Measurements from ENCODE around the gene TBCD.
"Not testable (repeated sequence)": the region's sequence is repeated elsewhere in the genome, so short reads cannot be mapped to it uniquely, and the experiment has no call there.

The TBCD gene

GRCh38 chr17:82729479-82730260 lies 22.2 kb upstream of the TBCD start:
- no peak for DNase-seq (ENCODE audit: low read depth)

DNA sequence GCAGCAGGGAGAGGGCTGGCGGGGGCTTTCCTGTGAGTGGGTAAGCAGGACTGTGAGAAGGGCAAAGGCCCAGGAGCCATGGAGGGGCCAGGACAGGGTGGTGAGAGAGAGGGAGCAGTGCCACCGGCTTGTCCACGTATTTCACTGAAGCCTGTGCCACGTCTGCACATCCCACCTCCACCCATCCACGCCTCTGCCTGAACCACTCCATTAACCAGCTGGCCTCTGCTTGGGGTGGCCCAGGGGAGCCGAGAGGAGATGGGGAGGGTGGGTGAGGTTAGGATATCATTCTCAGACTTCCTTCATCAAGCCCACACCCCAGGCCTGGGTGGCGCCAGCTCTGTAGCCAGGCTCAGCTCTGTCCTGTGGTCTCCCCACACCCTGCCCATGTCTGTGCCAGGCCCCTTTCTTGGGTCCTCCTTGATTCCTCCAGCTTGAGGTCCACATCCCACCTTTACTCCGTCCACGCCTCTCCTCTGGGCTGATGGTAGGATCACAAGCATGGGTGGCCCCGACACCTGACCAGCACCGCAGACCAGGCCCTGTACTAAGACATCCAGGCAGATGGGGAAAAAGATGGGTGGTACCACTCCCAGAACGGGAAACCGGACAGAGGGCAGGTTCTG lies 19.6 kb upstream of the TBCD start:
- no peak for DNase-seq (ENCODE audit: low read depth)

DNA sequence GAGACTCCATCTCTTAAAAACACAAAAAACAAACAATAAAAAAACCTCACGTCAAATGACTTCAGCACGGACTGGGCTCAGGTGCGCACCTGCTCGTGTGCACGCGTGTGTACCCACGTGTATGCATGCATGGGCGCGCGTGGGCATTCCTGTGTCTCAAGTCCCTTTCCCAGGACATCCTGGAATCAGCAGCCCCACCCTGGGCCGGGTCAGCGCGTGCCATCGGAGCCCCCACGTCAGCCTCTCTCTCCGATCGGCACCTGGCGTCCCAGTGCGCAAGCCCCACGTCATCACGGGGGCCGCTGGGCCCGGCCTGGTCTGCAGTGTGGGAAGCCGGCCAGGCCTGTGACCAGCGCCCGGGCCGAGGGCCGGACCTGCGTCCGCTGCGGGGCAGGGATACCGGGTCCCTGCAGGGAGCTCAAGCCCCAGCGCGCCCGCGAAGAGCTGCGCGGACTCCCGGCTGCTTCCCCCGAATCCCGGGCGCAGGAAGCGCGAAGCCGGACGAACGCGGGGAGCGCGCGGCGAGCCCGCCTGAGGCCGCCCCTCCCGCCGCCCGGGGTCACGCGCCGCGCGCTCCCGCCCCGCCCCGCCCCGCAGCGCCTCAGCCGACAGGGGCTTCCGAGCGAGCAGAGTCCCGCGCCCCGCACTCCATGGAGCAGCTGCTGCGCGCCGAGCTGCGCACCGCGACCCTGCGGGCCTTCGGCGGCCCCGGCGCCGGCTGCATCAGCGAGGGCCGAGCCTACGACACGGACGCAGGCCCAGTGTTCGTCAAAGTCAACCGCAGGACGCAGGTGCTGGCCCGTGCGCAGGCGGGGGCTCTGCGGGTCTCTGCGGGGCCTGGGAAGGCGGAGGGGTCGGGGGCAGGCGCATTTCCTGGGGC lies 16.6 kb upstream of the TBCD start, which contains the start of gene FN3K:
TSS of gene FN3K (plus strand) at position 629 of the 880 bp plus-strand sequence. CDS start at position 651, 22 bp downstream.
- DNase-seq (ENCODE audit: low read depth): no peak

DNA sequence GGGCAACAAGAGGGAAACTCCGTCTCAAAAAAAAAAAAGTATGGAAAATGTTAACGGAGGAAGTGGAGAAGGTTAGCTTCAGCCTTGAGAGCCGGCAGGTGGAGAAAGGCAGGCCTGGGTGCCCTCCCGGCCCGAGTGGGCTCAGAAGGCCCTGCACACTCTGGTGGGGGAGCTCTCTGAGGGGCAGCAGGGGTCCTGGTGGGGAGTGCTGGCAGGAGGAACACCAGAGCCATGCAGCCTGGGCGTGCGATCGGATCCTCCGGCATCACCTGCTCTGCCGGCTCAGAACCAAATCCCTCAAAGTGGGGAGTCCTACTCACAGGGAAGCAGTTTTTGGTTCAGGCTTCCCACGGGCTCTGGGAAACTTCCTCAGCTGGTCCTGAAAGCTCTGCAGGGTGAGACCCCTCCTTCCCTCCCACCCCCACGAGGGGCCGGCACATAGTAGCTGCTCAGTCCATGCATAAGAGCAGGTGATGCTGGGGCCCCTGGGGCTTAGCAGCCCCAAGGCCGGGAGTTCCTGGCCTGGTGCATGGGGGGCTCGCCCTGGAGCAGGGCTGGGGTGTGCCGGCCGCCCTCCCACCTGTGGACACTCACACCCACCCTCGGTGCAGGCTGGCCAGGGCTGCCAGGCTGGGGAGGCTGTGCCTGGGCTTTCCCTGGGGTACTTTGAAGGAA lies 15.2 kb upstream of the TBCD start:
- DNase-seq (ENCODE audit: low read depth): no peak

DNA sequence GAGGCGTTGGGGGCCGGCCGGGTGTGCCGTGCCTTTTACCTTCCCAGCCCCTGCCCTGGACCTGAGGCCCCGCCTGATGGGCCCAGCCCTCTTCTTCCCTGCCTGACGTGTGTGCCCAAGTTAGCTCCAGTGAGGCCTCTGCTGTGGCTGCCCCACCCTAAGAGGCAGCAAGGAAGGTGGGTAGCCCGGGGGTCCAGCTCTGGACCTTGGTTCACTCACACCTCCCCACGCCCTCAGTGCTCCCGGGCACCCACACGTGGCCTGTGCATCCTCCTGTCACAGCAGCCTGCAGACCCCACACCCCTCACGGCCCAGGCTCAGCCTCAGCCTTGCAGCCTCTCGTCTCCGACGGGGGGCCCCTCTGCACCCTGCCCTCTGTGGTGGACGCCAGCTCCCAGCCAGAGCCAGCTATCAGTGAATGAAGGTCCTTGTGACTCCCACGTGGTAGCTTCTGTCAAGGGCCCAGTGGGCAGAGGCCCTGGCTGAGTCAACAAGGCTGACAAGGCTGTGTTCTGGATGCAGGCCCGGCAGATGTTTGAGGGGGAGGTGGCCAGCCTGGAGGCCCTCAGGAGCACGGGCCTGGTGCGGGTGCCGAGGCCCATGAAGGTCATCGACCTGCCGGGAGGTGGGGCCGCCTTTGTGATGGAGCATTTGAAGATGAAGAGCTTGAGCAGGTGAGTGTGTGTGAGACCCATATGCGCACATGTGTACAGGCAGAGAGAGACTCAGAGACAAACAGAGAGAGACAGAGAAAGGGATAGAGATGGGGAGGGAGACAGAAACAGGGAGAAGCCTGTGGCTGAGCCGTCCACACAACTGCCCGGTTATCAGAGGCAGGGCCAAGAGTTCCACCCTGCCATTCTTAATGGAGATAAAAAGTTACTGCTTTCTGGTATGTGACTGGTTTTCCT lies 13.6 kb upstream of the TBCD start:
- DNase-seq (ENCODE audit: low read depth): no peak

- no peak for DNase-seq (ENCODE audit: low read depth)
These were observed 10.7 kb upstream of the TBCD start for GRCh38 chr17:82740906-82741759.

GRCh38 chr17:82743344-82744219 lies 8.3 kb upstream of the TBCD start:
- DNase-seq (ENCODE audit: low read depth): no peak

DNA sequence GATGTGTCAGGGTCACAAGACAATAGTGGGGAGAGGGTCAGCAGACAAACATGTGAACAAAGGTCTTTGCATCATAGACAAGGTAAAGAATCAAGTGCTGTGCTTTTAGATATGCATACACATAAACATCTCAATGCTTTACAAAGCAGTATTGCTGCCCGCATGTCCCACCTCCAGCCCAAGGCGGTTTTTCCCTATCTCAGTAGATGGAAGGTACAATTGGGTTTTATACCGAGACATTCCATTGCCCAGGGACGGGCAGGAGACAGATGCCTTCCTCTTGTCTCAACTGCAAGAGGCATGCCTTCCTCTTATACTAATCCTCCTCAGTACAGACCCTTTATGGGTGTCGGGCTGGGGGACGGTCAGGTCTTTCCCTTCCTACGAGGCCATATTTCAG lies 7.1 kb upstream of the TBCD start:
- not testable (repeated sequence) for DNase-seq (ENCODE audit: low read depth)

DNA sequence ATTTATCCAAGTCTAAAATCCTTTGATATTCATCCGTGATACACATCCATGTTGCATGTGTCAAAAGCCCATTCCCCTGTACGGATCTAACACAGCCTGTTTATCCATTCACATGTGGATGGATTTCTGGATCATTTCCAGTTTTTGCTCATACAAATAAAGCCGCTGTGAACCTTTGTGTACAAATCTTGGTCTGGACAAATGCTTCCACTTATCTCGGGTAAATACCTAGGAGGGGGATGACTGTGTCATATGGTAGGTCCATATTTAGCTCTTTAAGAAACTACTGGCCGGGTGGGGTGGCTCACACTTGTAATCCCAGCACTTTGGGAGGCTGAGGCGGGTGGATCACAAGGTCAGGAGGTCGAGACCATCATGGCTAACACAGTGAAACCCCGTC lies 6.3 kb upstream of the TBCD start:
- DNase-seq (ENCODE audit: low read depth): no peak

GRCh38 chr17:82748756-82749155 lies 3.1 kb upstream of the TBCD start:
- DNase-seq (ENCODE audit: low read depth): no peak

DNA sequence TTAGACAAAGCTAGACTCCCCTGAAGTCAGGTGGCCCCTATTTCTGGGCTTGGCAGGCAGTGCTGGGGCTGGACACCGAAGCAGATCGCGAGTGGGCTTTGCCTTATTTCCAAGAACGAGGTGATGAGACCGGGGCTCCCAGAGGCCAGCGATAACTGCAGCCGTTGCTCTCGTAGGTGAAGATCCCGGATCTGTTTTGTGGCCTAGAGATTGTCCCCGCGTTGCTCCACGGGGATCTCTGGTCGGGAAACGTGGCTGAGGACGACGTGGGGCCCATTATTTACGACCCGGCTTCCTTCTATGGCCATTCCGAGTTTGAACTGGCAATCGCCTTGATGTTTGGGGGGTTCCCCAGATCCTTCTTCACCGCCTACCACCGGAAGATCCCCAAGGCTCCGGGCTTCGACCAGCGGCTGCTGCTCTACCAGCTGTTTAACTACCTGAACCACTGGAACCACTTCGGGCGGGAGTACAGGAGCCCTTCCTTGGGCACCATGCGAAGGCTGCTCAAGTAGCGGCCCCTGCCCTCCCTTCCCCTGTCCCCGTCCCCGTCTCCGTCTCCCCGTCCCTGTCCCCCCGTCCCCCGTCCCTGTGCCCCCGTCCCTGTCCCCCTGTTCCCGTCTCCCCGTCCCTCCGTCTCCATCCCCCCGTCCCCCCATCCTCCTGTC lies 1.5 kb upstream of the TBCD start:
- DNase-seq (ENCODE audit: low read depth): no peak

DNA sequence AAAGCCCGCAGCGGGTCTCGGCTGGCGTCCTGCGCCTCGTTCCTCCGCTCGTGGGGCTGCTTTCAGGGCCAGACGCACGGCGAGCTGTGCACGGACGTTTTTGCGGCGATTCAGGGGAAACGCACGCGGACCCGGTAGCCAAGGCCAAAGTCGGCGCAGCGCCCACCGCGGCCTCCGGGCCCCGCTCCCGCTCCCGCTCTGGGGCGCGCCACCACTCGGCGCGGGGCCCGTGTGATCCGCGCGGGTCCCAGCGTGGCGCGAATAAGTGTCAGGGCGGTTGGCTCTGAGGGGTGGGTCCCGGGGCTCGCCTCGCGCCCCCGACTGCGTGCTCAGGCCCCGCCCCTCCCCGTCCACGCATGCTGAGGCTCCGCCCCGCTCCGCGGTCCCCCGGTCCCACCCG lies 694 bp upstream of the TBCD start:
- no peak for DNase-seq (ENCODE audit: low read depth)

DNA sequence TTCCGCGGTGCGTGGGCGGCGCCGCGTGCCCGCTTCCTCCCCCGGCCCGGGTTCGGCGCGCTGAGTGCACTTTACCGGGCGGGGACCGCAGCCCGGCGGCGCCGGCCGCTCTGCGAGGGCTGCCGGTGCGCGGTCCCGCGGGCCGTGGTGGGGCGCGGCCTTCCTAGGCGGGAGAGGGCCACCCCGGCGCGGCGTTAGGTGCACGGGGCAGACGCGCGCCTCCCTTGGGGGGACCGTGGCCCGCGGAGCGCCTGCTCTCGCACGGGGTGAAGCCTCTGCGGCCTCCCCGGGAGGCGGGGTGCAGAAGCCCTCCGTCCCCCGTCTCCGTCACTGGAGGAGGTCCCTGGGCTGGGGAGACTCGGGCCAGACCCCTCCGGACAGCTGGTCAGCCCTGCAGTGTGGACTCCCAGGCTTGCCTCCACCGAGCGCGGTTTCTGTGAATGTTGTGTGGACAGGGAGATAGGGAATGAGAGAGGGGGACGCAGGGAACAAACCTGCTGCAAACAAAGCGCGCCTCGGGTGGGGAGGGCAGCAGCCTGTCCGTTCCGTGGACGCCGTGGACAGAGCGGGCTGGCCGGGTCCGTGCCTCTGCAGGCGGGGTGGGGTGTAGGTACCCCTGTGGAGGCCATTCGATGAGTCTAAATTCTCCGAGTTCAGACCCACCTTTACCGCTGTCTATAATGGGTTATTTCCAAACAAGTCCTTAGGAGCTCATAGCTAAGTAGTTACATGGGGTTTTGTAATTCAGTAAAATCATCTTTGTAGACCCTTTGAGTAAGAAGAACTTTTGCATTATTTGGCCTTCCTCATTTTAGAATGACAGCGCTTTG lies 721 bp downstream of the TBCD start:
- no peak for DNase-seq (ENCODE audit: low read depth)

DNA sequence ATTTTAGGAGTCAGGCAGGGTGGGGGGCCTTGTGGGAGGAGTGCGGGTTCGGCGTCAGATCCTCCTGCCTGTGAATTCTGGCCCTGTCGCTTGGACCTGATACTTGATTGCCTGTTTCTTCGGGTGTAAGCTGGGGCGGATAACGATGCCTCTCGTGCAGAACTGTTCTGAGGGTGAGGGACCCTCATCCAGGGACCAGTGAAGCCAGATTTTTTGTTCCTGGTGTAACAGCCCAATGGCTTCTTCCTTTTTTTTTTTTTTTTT lies 1.3 kb downstream of the TBCD start:
- no peak for DNase-seq (ENCODE audit: low read depth)

- no peak for DNase-seq (ENCODE audit: low read depth)
These were observed 2.7 kb downstream of the TBCD start for GRCh38 chr17:82754297-82755208.

GRCh38 chr17:82756166-82756565 lies 4.3 kb downstream of the TBCD start:
- no peak for DNase-seq (ENCODE audit: low read depth)

- DNase-seq (ENCODE audit: low read depth): no peak
These were observed 13.5 kb downstream of the TBCD start for GRCh38 chr17:82765371-82765770.
